GM12801 (cell line): ENCODE results near the gene AP4M1.

Source experiments
- CTCF ChIP-seq: IDR thresholded peaks from one replicate; pipeline ENCODE4 v1.5.1; 2011; ENCODE audit warnings: control low read depth; ENCODE audit not compliant: insufficient read length; ENCODE audit errors: extremely low read depth

Gene AP4M1

GRCh38 chr7:100075418-100075817 is 26.0 kb upstream of the AP4M1 start:
- no peak for TF ChIP-seq CTCF

- no peak for TF ChIP-seq CTCF
Measured at GRCh38 chr7:100077205-100077604, 24.2 kb upstream of the AP4M1 start.

- TF ChIP-seq CTCF = no peak
Measured at GRCh38 chr7:100079024-100079560, 22.4 kb upstream of the AP4M1 start.

GRCh38 chr7:100080907-100081534 is 20.4 kb upstream of the AP4M1 start:
- no peak for TF ChIP-seq CTCF

- TF ChIP-seq CTCF = no peak
Measured at GRCh38 chr7:100081535-100082102, 19.8 kb upstream of the AP4M1 start, which contains the start of gene ZNF3. ZNF3 (minus strand) TSS chr7:100081723; CDS start chr7:100077357, 4,366 bp downstream.

- TF ChIP-seq CTCF = no peak
Measured at GRCh38 chr7:100082978-100083377, 18.5 kb upstream of the AP4M1 start.

- TF ChIP-seq CTCF = no peak
Measured at GRCh38 chr7:100085515-100085914, 15.9 kb upstream of the AP4M1 start.
